Left lung (tissue), 10 donors: ENCODE results near the gene LRRC2. TPM values are rescaled to one million over a fixed set of nuclear protein-coding genes. Genes with fewer than 3 reads are reported as not detected.
"Not testable (repeated sequence)": the region's sequence is repeated elsewhere in the genome, so short reads cannot be mapped to it uniquely, and the experiment has no call there.

Experiments
- ATAC-seq: fragments of 200-7000 bp; cut with Tn5 transposase; one replicate; pipeline ENCODE4 v1.9.1; 2020; ENCODE audit warnings: moderate library complexity
- DNase-seq, 4 donors: peaks; one replicate each; pipeline ENCODE4 v3.0.0-alpha.2; 2013 to 2020
- H3K27ac ChIP-seq, 2 donors: fragments of 200-600 bp; sonication (generic) in 1 of 2; one replicate each; pipeline versions ENCODE4 v1.5.0 to v1.8.0; 2020 to 2021
- H3K27me3 ChIP-seq, 2 donors: fragments of 200-600 bp; sonication (generic) in 1 of 2; one replicate each; pipeline versions ENCODE4 v1.5.0 to v1.8.0; 2020 to 2021
- H3K36me3 ChIP-seq, 2 donors: fragments of 200-600 bp; sonication (generic) in 1 of 2; one replicate each; pipeline versions ENCODE4 v1.5.0 to v1.8.0; 2020 to 2021
- H3K4me1 ChIP-seq, 2 donors: fragments of 200-600 bp; one replicate each; pipeline ENCODE4 v1.8.0; 2021
- H3K4me3 ChIP-seq, 2 donors: fragments of 200-600 bp; sonication (generic) in 1 of 2; one replicate each; pipeline versions ENCODE4 v1.5.0 to v1.8.0; 2020 to 2021; ENCODE audit warnings: mild to moderate bottlenecking in 1 of 2
- H3K9me3 ChIP-seq, 2 donors: fragments of 200-600 bp; sonication (generic) in 1 of 2; one replicate each; pipeline versions ENCODE4 v1.5.0 to v1.8.0; 2020 to 2021
- CTCF ChIP-seq, 2 donors: fragments of 200-600 bp; sonication (generic) in 1 of 2; IDR thresholded peaks; one replicate each; pipeline versions ENCODE4 v1.5.0 to v1.8.0; 2021; ENCODE audit warnings: antibody characterized with exemption in 2 of 2
- intact Hi-C, 2 donors: fragments of 100-400 bp; cut with DNase I; formaldehyde crosslinking; loops; one replicate each; pipeline versions ENCODE4 v1.11.2 to v1.14.2; 2022
- polyA plus RNA-seq, 6 donors: library from polyadenylated mRNA; unstranded; fragments of 120-200 nt; gene quantifications; one replicate each; pipeline ENCODE4 v1.2.1, GENCODE V29; 2013; ENCODE audit not compliant: insufficient read length in 6 of 6
- total RNA-seq, 2 donors: library from RNA; stranded (reverse); fragmentation: NEBNext Ultra II Directional; extraction: Animal tissue kit (Norgen Biotek cat#: 25700); gene quantifications; one replicate each; pipeline ENCODE4 v1.2.1, GENCODE V29; 2021
- donor health status: DM: no; HTN: yes; CAD: no.
- donor health status: DM: no; HTN: no; CAD: no.

The LRRC2 gene
- total and polyA plus RNA-seq, 8 donors: 0.36 to 0.47 (median 0.45) TPM

- H3K27ac ChIP-seq: no peak overlapping the region
- H3K9me3 ChIP-seq: no peaks in the 10 kb centered on the region
- no peak for TF ChIP-seq CTCF (IDR thresholded peaks at IDR 0.05)
- DNase-seq (no peak), ATAC-seq (no peak)
- H3K4me1 ChIP-seq: peaks cover 0 to 7% of the 10 kb centered on the region in 2 donors
- no peaks in the 10 kb centered on the region for H3K36me3 ChIP-seq
- no peak overlapping the region for H3K4me3 ChIP-seq
- intact Hi-C loops: no loop called here
- peaks cover 0 to 16% of the 10 kb centered on the region in 2 donors for H3K27me3 ChIP-seq
Measured at GRCh38 chr3:46580675-46581074, 14.6 kb upstream of the LRRC2 start.

GRCh38 chr3:46579756-46580286 is 13.7 kb upstream of the LRRC2 start:
- no peaks in the 10 kb centered on the region for H3K36me3 ChIP-seq
- no peaks in the 10 kb centered on the region for H3K9me3 ChIP-seq
- TF ChIP-seq CTCF (IDR thresholded peaks at IDR 0.05): no peak
- DNase-seq (no peak), ATAC-seq (no peak)
- H3K4me1 ChIP-seq: peaks cover 0 to 7% of the 10 kb centered on the region in 2 donors
- peaks cover 0 to 20% of the 10 kb centered on the region in 2 donors for H3K27me3 ChIP-seq
- H3K27ac ChIP-seq: no peak overlapping the region
- intact Hi-C loops: no loop called here
- no peak overlapping the region for H3K4me3 ChIP-seq

GRCh38 chr3:46578973-46579755 is 13.1 kb upstream of the LRRC2 start:
- no peak for DNase-seq

GRCh38 chr3:46577580-46578249 is 11.6 kb upstream of the LRRC2 start:
- DNase-seq, H3K36me3 ChIP-seq, H3K4me3 ChIP-seq, H3K27ac ChIP-seq, H3K9me3 ChIP-seq, H3K4me1 ChIP-seq, ATAC-seq, intact Hi-C loops: not testable (repeated sequence)
- peaks cover 0 to 20% of the 10 kb centered on the region in 2 donors for H3K27me3 ChIP-seq

More at GRCh38 chr3:46578973-46579755, 13.1 kb upstream of the LRRC2 start:
- Histone ChIP-seq H3K36me3 (no peaks in the 10 kb centered on the region), H3K4me3 (no peak overlapping the region), H3K9me3 (no peaks in the 10 kb centered on the region), H3K27me3 (peaks cover 0 to 20% of the 10 kb centered on the region in 2 donors), H3K4me1 (peaks cover 0 to 7% of the 10 kb centered on the region in 2 donors), H3K27ac (no peak overlapping the region)
- ATAC-seq: no peak
- intact Hi-C loops: no loop called here
- TF ChIP-seq CTCF (IDR thresholded peaks at IDR 0.05): no peak

- Histone ChIP-seq H3K36me3 (no peaks in the 10 kb centered on the region), H3K4me1 (peaks cover 0 to 7% of the 10 kb centered on the region in 2 donors), H3K4me3 (no peak overlapping the region), H3K27ac (no peak overlapping the region), H3K27me3 (peaks cover 0 to 20% of the 10 kb centered on the region in 2 donors), H3K9me3 (no peaks in the 10 kb centered on the region)
- DNase-seq (no peak), ATAC-seq (peak; percentile 75)
- intact Hi-C loops: no loop called here
- TF ChIP-seq CTCF (IDR thresholded peaks at IDR 0.05): no peak
Measured at GRCh38 chr3:46576879-46577278, 10.8 kb upstream of the LRRC2 start.
